ENCODE results near the gene CFAP46.

- TF ChIP-seq, protein P1, sequence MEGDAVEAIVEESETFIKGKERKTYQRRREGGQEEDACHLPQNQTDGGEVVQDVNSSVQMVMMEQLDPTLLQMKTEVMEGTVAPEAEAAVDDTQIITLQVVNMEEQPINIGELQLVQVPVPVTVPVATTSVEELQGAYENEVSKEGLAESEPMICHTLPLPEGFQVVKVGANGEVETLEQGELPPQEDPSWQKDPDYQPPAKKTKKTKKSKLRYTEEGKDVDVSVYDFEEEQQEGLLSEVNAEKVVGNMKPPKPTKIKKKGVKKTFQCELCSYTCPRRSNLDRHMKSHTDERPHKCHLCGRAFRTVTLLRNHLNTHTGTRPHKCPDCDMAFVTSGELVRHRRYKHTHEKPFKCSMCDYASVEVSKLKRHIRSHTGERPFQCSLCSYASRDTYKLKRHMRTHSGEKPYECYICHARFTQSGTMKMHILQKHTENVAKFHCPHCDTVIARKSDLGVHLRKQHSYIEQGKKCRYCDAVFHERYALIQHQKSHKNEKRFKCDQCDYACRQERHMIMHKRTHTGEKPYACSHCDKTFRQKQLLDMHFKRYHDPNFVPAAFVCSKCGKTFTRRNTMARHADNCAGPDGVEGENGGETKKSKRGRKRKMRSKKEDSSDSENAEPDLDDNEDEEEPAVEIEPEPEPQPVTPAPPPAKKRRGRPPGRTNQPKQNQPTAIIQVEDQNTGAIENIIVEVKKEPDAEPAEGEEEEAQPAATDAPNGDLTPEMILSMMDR (IDR thresholded peaks at IDR 0.05; ENCODE audit: low read depth, low read length, missing input control) = no peak
- TF ChIP-seq GABPA (IDR thresholded peaks at IDR 0.05 in 1 of 2, conservative IDR thresholded peaks at IDR 0.05 in 1 of 2) (no peak), FOXA1 (IDR thresholded peaks at IDR 0.05) (no peak), JUND (IDR thresholded peaks at IDR 0.05) (no peak)
- TF ChIP-seq, protein P2, sequence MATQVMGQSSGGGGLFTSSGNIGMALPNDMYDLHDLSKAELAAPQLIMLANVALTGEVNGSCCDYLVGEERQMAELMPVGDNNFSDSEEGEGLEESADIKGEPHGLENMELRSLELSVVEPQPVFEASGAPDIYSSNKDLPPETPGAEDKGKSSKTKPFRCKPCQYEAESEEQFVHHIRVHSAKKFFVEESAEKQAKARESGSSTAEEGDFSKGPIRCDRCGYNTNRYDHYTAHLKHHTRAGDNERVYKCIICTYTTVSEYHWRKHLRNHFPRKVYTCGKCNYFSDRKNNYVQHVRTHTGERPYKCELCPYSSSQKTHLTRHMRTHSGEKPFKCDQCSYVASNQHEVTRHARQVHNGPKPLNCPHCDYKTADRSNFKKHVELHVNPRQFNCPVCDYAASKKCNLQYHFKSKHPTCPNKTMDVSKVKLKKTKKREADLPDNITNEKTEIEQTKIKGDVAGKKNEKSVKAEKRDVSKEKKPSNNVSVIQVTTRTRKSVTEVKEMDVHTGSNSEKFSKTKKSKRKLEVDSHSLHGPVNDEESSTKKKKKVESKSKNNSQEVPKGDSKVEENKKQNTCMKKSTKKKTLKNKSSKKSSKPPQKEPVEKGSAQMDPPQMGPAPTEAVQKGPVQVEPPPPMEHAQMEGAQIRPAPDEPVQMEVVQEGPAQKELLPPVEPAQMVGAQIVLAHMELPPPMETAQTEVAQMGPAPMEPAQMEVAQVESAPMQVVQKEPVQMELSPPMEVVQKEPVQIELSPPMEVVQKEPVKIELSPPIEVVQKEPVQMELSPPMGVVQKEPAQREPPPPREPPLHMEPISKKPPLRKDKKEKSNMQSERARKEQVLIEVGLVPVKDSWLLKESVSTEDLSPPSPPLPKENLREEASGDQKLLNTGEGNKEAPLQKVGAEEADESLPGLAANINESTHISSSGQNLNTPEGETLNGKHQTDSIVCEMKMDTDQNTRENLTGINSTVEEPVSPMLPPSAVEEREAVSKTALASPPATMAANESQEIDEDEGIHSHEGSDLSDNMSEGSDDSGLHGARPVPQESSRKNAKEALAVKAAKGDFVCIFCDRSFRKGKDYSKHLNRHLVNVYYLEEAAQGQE (IDR thresholded peaks at IDR 0.05) = no peak
Measured at GRCh38 chr10:132914732-132915131, 27.6 kb downstream of the CFAP46 start.

All from liver (tissue), 3 donors.